ENCODE measurements around the gene DUSP14.

Gene DUSP14

GRCh38 chr17:37518826-37519225 is 29.1 kb downstream of the DUSP14 start:
- DNase-seq = no peak

- no peak for DNase-seq
These were observed 29.7 kb downstream of the DUSP14 start for GRCh38 chr17:37519251-37519985.

GRCh38 chr17:37520174-37520573 is 30.5 kb downstream of the DUSP14 start:
- no peak for DNase-seq

GRCh38 chr17:37521821-37522220 is 32.1 kb downstream of the DUSP14 start:
- DNase-seq = no peak

- no peak for DNase-seq
These were observed 34.1 kb downstream of the DUSP14 start for GRCh38 chr17:37523715-37524219.

- peak; percentile 57 for DNase-seq
These were observed 37.7 kb downstream of the DUSP14 start for GRCh38 chr17:37527249-37527851.

- DNase-seq = no peak
These were observed 40.7 kb downstream of the DUSP14 start for GRCh38 chr17:37530420-37530819.

- no peak for DNase-seq
These were observed 43.1 kb downstream of the DUSP14 start for GRCh38 chr17:37532756-37533155.

GRCh38 chr17:37535906-37536305 is 46.2 kb downstream of the DUSP14 start:
- DNase-seq = no peak

GRCh38 chr17:37538981-37539659 is 49.4 kb downstream of the DUSP14 start:
- no peak for DNase-seq

- DNase-seq = peak; percentile 6
These were observed 52.4 kb downstream of the DUSP14 start for GRCh38 chr17:37541880-37542660.

- no peak for DNase-seq
These were observed 54.0 kb downstream of the DUSP14 start for GRCh38 chr17:37543637-37544052.

- DNase-seq = no peak
These were observed 55.8 kb downstream of the DUSP14 start for GRCh38 chr17:37545486-37545885.

GRCh38 chr17:37546302-37546701 is 56.6 kb downstream of the DUSP14 start:
- no peak for DNase-seq

- DNase-seq = no peak
These were observed 58.3 kb downstream of the DUSP14 start for GRCh38 chr17:37547986-37548385.

- no peak for DNase-seq
These were observed 62.1 kb downstream of the DUSP14 start for GRCh38 chr17:37551788-37552187.

GRCh38 chr17:37553401-37553966 is 63.8 kb downstream of the DUSP14 start:
- DNase-seq = no peak

GRCh38 chr17:37555386-37555785 is 65.7 kb downstream of the DUSP14 start:
- DNase-seq = no peak

GRCh38 chr17:37557482-37557881 is 67.8 kb downstream of the DUSP14 start:
- no peak for DNase-seq

GRCh38 chr17:37558299-37558698 is 68.6 kb downstream of the DUSP14 start:
- DNase-seq = no peak

- no peak for DNase-seq
These were observed 72.5 kb downstream of the DUSP14 start for GRCh38 chr17:37562016-37562745.

Data from activated CD4-positive, alpha-beta T cell treated with anti-CD3 and anti-CD28 coated beads, Interleukin-2, Interleukin-6, amounts not matched to agents 100 ng/mL and 50 ng/mL, durations not matched to agents 16 hours and 8 hours (primary cell).